Gastrocnemius medialis (tissue), 4 donors: Measurements from ENCODE around the gene TARBP2.

Experiments
- CTCF ChIP-seq, 5 experiments: fragments of 450-650 bp in 3 of 5; fragments of 200-600 bp in 2 of 5; sonication (generic) in 2 of 5; IDR thresholded peaks in 4 of 5; conservative IDR thresholded peaks in 1 of 5; 1 replicate in 4 of 5; 2 replicates in 1 of 5; pipeline ENCODE4 v1.5.1; 2016 to 2019; ENCODE audit warnings: antibody characterized with exemption in 5 of 5, mild to moderate bottlenecking in 3 of 5, moderate library complexity in 3 of 5
- POLR2A ChIP-seq, 2 donors: fragments of 450-650 bp; IDR thresholded peaks; one replicate each; pipeline ENCODE4 v1.6.1; 2017; ENCODE audit warnings: antibody characterized with exemption in 2 of 2, mild to moderate bottlenecking in 2 of 2, moderate library complexity in 2 of 2

- TF ChIP-seq CTCF (IDR thresholded peaks at IDR 0.05 in 4 of 5, conservative IDR thresholded peaks at IDR 0.05 in 1 of 5) (no peak), POLR2A (IDR thresholded peaks at IDR 0.05) (no peak)
Measured at GRCh38 chr12:53506881-53507602, 6.0 kb downstream of the TARBP2 start, which contains the start of gene NPFF.
